Amniotic epithelial cell (primary cell): ENCODE results near the gene ZNF469.

Experiments used
- DNase-seq: peaks from one replicate; pipeline ENCODE4 v3.0.0-alpha.2; 2010; ENCODE audit warnings: low read depth

The ZNF469 gene, protein sequence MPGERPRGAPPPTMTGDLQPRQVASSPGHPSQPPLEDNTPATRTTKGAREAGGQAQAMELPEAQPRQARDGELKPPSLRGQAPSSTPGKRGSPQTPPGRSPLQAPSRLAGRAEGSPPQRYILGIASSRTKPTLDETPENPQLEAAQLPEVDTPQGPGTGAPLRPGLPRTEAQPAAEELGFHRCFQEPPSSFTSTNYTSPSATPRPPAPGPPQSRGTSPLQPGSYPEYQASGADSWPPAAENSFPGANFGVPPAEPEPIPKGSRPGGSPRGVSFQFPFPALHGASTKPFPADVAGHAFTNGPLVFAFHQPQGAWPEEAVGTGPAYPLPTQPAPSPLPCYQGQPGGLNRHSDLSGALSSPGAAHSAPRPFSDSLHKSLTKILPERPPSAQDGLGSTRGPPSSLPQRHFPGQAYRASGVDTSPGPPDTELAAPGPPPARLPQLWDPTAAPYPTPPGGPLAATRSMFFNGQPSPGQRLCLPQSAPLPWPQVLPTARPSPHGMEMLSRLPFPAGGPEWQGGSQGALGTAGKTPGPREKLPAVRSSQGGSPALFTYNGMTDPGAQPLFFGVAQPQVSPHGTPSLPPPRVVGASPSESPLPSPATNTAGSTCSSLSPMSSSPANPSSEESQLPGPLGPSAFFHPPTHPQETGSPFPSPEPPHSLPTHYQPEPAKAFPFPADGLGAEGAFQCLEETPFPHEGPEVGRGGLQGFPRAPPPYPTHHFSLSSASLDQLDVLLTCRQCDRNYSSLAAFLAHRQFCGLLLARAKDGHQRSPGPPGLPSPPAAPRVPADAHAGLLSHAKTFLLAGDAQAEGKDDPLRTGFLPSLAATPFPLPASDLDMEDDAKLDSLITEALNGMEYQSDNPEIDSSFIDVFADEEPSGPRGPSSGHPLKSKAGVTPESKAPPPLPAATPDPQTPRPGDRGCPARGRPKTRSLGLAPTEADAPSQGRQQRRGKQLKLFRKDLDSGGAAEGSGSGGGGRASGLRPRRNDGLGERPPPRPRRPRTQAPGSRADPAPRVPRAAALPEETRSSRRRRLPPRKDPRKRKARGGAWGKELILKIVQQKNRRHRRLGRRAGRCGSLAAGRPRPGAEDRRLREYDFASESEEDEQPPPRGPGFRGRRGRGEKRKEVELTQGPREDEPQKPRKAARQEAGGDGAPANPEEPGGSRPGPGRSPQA (N-terminal part only)

DNA sequence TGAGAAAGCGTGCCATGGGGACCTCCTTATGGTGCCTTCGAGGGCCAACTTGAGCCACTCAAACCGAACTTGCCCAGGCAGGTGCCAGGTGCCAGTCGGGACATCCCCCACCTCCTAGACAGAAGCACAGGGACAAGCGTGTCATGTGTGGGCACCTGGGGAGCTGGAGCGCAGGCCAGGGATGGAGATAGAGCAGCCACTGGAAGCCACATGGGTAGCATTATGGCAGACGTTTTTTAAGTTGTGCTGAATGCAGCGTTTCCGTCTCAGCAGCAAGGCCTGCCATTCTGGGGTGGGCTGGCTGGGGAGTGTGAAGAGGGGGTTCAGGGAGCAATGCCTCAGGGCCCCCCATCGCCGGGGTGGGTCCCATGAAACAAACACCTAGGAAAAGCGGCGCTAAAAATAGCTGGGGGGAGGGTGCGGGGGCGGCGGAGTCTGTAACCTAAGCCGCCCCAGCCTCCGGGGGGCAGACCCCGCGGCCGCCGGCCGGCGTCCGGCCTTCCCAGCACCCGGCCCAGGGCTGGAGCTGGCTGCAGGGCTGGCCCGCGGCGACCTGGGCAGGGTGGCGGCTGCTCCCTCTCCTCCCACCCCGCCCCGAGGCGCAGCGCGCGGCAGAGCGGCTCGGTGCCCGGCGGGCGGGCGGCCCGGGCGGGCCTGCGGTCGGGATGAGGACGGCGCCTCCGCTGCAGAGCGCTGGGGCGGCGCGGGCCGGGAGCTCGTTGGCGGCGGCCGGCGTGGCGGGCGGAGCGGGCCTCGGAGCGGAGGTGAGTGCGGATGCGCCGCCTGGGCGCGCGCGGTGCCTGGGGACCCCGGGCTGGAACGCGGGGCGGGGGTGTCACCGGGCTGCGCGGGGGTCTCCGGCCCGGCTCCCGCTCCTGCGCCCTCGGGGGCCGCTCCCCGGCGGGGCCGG, at the start of gene ZNF469:
TSS of gene ZNF469 (plus strand) at position 469 of the 910 bp plus-strand sequence. CDS start 44,512 bp downstream, outside the sequence.
- DNase-seq = peak; percentile 14

DNA sequence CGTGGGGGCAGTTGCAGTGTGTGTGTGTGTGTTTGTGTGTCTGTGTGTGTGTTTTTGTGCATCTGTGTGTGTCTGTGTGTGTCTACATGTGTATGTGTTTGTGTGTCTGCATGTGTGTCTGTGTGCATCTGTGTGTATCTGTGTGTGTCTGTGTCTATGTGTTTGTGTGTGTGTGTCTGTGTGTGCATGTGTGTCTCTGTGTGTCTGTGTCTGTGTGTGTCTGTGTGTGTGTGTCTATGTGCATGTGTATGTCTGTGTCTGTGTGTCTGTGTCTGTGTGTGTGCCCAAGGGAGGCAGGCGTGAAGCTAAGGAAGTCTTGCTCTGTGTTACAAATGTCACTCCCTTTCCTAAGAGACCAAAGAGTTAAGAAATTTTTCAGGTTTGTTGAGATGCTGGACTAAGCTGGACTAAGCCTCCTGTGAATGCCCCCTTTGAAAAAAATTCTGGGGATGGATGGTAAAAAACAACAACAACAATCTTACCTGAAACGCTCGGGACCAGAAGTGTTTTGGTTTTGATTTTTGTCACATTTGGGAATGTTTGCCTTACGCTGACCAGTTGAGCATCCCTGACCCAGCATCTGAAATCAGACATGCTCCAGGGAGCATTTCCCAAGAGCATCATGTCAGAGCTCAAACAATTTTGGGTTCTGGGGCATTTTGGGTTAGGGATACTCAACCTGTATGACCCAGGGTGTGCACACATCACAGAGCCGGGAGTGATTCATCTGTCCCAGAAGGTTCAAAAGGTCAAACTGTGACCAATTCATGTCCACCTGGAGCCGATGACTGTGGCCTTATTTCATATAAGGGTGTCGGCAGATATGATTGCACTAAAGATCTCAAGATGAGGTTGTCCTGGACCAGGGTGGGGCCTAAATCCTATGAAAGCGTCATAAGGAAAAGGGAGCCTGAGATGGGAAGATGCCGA, 48.6 kb upstream of the ZNF469 start:
- DNase-seq = no peak

DNA sequence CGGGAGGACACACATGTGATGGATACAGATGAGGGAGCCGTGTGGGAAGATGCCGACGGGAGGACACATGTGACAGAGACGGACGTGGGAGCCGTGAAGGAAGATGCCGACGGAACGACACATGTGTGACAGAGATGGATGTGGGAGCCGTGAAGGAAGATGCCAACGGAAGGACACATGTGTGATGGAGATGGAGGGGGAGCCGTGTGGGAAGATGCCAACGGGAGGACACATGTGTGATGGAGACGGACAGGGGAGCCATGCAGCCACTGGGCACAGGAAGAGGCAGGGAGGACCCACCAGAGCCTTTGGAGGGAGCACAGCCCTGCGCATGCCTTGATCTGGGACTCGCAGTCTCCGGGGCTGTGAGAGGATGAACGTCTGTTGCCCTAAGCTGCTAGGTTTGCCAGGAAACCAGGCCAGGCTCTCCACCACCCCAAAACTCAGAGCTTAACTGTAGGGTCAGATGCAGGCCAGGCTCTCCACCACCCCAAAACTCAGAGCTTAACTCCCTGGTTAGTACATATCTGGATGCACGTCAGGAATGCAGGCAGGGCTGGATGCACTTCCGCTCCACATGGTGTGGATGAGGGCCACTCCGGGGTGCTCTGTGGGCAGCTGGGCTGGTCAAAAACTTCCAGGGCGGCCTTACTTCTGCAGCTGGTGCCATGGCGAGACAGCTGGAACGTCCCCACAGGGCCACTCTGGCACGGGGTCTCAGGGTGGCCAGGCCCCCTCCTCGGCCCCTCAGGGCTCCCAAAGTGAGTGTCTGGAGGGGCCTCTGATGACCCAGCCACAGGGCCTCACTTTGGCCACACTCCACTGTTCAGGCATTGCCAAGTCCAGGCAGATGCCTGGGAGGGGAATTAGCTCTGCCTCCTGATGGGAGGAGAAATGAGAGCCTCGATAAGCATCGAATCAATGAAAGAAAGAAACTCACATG, 47.7 kb upstream of the ZNF469 start:
- no peak for DNase-seq

DNA sequence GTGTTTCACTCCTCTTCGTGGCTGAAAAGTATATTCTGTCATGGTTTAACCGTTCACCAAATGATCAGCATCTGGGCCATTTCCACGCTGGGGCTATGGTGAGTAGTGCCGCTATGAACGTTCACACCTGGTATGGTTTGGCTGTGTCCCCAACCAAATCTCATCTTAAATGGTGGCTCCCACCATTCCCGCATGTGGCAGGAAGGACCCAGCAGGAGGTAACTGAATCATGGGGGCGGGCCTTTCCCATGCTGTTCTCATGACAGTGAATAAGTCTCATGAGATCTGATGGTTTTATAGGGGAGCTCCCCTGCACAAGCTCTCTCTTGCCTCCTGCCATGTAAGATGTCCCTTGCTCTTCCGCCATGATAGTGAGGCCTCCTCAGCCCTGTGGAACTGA, 45.7 kb upstream of the ZNF469 start:
- no peak for DNase-seq

DNA sequence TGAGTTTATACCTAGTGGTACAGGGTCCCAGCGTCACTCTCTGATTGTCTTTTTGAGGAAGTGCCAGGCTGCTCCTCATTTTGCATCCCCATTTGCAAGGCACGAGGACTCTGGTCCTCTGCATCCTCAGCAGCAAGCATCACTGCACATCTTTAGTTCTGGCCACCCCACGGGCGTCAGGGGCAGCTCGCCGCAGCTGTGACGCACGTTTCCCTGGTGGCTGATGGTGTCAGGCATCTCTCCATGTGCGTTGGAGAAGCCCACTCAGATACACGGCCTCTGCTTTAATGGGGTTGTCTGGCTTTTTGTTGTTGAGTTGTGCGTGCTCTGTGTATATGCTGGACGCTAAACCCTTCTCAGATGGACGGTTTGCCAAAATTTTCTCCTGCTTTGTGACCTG, 45.2 kb upstream of the ZNF469 start:
- DNase-seq = no peak

DNA sequence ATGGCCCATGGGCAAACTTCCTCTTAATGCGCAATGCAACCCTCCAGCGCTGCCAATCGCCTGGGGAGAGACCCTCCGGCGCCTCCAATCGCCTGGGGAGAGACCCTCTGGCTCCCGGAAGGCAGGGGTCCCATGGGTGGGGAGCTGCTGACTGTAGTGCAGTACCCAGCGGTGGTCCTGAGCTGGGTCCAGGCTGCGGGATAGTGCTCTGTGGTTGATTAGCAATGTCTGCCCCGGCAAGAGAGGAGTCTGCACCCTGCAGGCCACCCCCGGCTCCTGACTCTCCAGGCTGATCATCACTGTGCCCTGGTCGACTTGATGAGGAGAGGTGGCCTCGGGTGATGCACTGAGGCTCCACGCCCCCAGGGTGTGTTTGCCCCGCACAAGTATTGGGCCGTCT, 44.6 kb upstream of the ZNF469 start:
- DNase-seq = no peak

DNA sequence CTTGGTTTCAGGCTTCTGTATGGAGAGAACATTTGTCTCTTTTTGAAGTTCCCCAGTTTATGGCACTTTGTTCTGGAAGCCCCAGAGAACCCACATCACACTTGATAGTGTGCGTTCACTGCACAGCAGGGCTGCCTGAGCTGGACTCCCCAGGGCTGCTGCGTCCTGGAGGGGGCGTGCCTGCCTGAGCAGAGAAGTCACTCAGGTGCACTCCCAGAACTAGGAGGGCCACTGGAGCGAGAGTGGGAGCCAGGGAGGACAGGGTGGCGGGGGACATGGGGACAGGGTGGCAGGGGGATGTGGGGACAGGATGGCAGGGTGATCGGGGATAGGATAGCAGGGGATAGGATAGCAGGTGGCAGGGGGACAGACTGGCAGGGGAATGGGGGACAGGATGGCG, 43.9 kb upstream of the ZNF469 start:
- DNase-seq = no peak

DNA sequence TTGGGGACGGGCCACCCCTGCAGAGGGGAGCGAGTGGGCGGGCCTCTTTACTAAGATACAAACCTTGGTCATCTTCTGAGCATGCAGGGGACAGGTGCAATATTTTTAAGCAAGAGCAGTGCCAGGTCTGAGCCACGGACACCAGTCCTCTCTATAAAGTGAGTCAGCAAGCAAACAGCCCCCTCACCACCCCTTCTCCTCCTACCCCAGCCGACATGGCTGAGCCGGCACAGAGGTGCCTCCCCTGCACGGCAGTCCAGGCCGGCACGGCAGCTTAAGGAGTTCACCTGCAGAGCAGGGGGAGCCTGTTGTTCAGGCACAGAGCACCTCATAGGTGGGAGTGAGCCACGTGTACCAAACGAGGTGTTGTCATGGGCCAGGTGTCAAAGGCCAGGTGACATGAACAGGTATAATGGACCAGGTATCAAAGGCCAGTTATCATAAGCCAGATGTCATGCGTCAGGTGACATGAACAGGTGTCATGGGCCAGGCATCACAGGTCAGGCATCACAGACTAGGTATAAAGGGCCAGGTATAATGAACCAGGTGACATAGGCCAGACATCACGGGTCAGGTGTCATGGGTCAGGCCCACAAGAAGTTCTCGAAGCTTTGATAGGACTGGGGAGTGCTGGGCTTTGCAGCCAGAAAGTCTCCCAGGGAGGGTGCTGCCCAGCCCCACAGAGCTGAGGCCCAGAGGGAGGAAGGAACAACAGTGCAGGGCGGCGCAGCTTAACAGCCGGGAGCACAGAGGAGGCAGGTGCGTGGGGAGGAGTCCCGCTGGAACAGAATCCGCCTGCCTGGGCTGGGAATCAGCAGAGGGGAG, 42.6 kb upstream of the ZNF469 start:
- DNase-seq = no peak

DNA sequence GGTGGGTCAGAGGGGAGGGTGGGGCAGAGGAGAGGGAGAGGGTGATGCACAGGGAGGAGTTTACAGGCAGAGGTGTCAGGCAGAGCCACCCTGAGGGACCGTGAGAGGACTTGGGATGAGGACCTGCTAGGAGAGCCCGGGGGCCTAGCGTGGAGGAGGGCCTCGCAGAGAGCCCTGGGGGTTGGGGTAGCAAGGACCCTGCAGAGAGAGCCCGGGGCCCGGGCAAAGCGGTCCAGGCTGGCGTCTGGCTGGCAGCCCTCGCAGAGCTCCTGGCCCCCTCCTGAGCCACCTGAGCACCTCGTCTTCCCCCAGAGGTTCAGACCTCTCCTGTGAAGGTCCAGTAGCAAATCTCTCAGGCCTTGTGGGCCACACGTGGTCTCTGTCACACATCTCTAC, 42.0 kb upstream of the ZNF469 start:
- DNase-seq = no peak

DNA sequence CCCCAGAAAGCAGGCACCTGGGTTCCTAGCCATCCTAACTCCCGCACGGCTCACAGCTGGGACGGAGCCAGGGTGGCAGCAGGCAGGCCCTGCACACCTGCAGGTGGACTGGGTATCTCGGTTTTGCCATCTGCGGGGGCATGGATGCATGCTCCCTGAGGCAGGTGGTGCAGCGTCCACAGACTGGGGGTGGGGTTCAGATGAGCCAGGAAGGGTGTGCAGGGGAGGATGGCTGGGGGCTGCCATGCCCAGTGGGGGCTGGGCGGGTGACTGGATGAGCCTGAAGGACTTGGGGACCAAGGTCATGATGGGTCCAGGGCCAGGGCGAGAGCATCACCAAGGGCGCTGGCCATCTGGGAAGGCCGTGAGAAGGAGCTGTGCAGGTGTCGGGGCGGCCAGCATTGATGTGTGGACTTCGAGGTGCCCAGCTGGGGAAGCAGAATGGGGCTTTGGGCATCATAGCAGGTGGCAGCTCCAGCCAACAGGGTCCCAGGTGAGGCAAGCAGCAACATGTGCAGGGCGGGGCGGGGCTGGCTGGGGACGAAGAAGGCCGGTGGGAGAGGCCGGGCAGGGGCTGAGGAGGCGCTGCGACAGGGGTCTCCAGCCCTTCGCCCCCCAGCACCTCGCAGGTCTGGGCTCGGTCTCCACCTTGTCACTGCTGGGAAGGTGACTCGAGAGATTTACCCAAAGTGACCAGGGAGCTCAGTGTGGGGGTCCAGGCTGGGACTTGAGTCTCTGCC, 41.0 kb upstream of the ZNF469 start:
- no peak for DNase-seq

DNA sequence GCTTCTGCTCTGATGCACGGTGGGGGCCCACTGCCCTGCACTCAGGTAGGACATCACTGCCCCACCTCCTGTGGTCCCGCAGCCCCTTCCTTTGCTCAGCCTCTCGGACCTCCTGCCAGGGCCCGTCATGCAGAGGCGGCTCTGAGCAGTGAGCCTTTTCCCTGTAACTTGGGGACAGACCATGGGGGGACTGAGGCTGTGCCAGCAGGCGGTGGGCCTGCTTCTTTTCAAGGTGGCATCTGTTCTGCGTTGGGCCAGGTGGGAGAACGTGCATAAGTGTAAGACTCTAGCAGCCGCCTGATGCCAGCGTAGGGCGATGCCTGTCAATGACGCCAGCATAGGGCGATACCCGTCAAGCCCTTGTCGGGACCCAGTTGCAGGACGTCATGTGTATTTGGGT, 40.3 kb upstream of the ZNF469 start:
- DNase-seq = no peak

DNA sequence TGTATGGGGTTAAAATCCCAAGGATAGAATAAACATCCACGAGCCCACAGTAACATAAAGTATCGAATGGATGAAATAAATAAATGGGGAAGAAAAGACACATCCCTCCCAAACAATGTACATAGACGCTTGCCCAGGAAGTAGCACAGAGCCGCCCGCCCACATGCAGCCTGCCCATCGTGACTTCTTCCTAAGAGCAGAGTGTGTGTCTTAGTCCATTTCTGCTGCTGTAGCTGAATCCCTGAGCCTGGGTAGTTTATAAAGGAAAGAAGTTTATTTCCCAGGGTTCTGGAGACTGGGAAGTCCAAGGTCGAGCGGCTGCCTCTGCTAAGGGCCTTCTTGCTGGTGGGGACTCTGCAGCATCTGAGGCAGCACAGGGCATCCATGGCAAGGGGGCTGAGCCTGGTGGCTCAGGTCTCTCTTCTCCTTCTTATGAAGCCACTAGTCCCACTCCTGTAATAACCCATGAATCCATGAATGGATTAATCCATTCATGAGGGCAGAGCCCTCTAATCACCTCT, 39.4 kb upstream of the ZNF469 start:
- DNase-seq = no peak

DNA sequence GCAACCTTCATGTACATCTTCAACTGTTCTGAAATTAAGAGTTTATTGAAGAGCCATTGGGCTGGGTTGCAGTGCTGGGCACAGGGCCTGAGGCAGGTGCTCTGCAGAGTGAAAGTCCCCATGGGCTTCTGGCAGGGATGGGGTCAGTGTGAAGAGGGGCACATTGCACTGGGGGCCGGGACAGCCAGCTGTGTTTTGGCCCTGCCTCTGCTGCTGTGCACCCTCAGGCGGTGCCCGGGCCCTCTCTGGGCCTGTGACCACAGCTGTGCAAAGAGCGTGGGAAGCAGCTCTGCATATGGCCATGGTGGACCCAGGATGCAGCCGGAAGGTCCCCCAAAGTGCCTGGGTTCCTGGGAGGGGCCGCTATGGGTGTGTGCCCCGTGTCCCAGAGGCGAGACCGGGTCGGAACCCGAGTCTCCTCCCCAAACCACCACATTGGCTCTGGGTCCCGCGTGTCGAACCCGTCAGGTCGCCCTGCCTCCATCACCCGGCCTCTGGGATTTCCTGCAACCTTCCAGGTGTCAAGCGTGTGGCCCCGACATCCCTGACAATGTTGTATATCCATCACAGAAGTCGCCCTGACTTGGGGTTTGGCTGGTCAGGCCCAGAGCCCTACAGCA, 38.2 kb upstream of the ZNF469 start:
- DNase-seq = no peak

DNA sequence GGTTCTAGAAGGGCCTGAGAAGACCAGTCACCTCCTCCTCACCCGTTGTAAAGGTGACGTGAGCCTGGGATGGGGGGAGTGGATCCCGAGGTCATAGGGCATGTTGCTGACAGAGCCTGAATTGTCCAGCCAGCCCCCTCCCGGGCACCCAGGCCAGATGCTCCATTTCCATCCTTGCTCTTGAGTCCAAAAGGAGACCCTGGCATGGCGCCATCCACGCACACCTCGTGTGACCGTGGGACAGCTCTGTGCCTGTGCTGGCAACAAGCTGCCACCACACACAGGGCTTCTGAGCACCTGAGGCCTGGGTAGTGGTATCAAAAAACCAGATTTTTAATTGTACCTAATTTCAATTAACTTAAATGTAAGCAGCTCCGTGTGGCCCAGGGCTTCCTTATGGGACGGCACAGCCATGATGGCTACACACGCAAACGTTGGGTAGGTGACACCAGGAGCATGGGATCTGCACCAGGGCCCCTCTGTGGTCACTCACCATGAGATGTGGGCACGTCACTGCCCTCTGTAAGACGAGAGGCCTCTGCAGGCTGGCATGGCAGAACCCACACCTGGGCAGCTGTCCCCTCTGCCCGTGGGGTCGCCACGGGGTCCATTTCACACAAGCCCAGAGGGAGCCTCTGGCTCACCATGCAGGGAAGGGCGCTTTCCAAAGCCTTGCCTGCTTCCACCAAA, 37.6 kb upstream of the ZNF469 start:
- DNase-seq = no peak

DNA sequence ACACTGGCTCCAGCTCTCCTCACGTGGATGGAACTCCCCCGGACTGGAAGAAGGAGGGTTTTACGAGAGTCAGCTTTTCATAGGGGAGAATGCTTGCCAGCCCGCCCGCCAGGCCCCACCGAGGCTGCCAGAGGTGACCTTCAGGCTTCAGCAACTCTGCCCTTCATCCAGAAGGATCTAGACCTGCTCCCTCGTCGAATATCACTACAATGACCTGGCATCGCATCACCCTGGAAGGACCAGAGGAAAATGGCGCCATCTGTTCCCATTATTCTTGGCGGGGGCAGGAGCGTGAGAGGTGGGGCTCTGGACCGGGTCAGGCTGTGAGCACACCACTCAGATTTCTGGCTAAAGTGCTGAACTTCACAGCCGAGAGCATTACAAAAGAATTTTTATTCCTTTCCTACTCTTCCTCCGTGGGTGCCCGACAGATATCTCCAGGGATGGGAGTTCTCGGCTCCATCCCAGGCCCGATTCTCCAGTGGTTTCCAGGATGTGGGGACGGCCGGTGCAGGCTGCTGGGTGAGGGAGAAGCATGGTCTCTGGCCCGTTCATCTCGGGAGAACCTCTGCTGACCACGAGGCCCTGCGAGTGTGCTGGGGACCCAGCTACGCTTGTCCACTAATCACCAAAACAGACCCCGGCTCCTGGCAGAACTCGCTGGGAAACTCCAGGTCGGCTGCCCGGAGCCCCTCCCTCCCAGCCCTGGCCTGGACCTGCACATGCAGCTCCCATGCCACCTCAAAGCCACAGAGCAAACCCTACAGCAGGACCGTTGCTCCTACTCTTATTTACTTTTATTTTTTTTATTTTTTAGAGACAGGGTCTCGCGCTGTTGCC, 36.8 kb upstream of the ZNF469 start:
- DNase-seq = no peak
